Renal pelvis (tissue), 12 donors: Measurements from ENCODE around the gene EXOC2. TPM values are rescaled to one million over a fixed set of nuclear protein-coding genes. Genes with fewer than 3 reads are reported as not detected.

Source experiments
- DNase-seq: peaks from one replicate; pipeline ENCODE4 v3.0.0-alpha.2; 2013
- long read RNA-seq, 16 experiments: transcript quantifications; one replicate each; lab custom pipeline, GENCODE V29; 2026
- polyA plus RNA-seq, 3 donors: library from polyadenylated mRNA; unstranded; fragments of 120-200 nt; gene quantifications; one replicate each; pipeline ENCODE4 v1.2.1, GENCODE V29; 2013; ENCODE audit not compliant: insufficient read length in 3 of 3

The EXOC2 gene
- polyA plus RNA-seq, result 10 to 100 TPM; 20.4 to 24.4 (median 23.1) TPM
- long read RNA-seq, donor 1, full-length matches to known transcripts, result 6 of 6 reads
- long read RNA-seq, donor 1, partial matches to known transcripts, result 0 of 6 reads
- long read RNA-seq, donor 1, other reads (novel, unspliced or antisense), result 0 of 6 reads
- long read RNA-seq, donor 2, full-length matches to known transcripts, result 3 of 3 reads
- long read RNA-seq, donor 2, partial matches to known transcripts, result 0 of 3 reads
- long read RNA-seq, donor 2, other reads (novel, unspliced or antisense), result 0 of 3 reads
- long read RNA-seq, donor 3, full-length matches to known transcripts, result 2 of 2 reads
- long read RNA-seq, donor 3, partial matches to known transcripts, result 0 of 2 reads
- long read RNA-seq, donor 3, other reads (novel, unspliced or antisense), result 0 of 2 reads
- long read RNA-seq, donor 4, partial matches to known transcripts, result 8 of 9 reads
- long read RNA-seq, donor 4, other reads (novel, unspliced or antisense), result 0 of 9 reads
- long read RNA-seq, donor 5, full-length matches to known transcripts, result 2 of 2 reads
- long read RNA-seq, donor 5, partial matches to known transcripts, result 0 of 2 reads
- long read RNA-seq, donor 5, other reads (novel, unspliced or antisense), result 0 of 2 reads
- long read RNA-seq, donor 6, full-length matches to known transcripts, result 1 of 1 reads
- long read RNA-seq, donor 6, partial matches to known transcripts, result 0 of 1 reads
- long read RNA-seq, donor 6, other reads (novel, unspliced or antisense), result 0 of 1 reads
- long read RNA-seq, donor 7, full-length matches to known transcripts, result 3 of 3 reads
- long read RNA-seq, donor 7, partial matches to known transcripts, result 0 of 3 reads
- long read RNA-seq, donor 7, other reads (novel, unspliced or antisense), result 0 of 3 reads
- long read RNA-seq, donor 8, full-length matches to known transcripts, result 1 of 1 reads
- long read RNA-seq, donor 8, partial matches to known transcripts, result 0 of 1 reads
- long read RNA-seq, donor 8, other reads (novel, unspliced or antisense), result 0 of 1 reads
- long read RNA-seq, donor 9, full-length matches to known transcripts, result 2 of 2 reads
- long read RNA-seq, donor 9, partial matches to known transcripts, result 0 of 2 reads
- long read RNA-seq, donor 9, other reads (novel, unspliced or antisense), result 0 of 2 reads
- long read RNA-seq, donor 10, full-length matches to known transcripts, result 1 of 1 reads
- long read RNA-seq, donor 10, partial matches to known transcripts, result 0 of 1 reads
- long read RNA-seq, donor 10, other reads (novel, unspliced or antisense), result 0 of 1 reads
- long read RNA-seq, donor 11, full-length matches to known transcripts, result 5 of 5 reads
- long read RNA-seq, donor 11, partial matches to known transcripts, result 0 of 5 reads
- long read RNA-seq, donor 11, other reads (novel, unspliced or antisense), result 0 of 5 reads
- long read RNA-seq, donor 12, full-length matches to known transcripts, result 4 of 4 reads
- long read RNA-seq, donor 12, partial matches to known transcripts, result 0 of 4 reads
- long read RNA-seq, donor 12, other reads (novel, unspliced or antisense), result 0 of 4 reads
- long read RNA-seq, donor 13, full-length matches to known transcripts, result 2 of 2 reads
- long read RNA-seq, donor 13, partial matches to known transcripts, result 0 of 2 reads
- long read RNA-seq, donor 13, other reads (novel, unspliced or antisense), result 0 of 2 reads
- long read RNA-seq, donor 14, full-length matches to known transcripts, result 4 of 4 reads
- long read RNA-seq, donor 14, partial matches to known transcripts, result 0 of 4 reads
- long read RNA-seq, donor 14, other reads (novel, unspliced or antisense), result 0 of 4 reads
- long read RNA-seq, donor 15, full-length matches to known transcripts, result 1 of 1 reads
- long read RNA-seq, donor 15, partial matches to known transcripts, result 0 of 1 reads
- long read RNA-seq, donor 15, other reads (novel, unspliced or antisense), result 0 of 1 reads
- long read RNA-seq, donor 16, full-length matches to known transcripts, result 2 of 2 reads
- long read RNA-seq, donor 16, partial matches to known transcripts, result 0 of 2 reads
- long read RNA-seq, donor 16, other reads (novel, unspliced or antisense), result 0 of 2 reads

GRCh38 chr6:692858-693722, at the start of gene EXOC2:
EXOC2 (minus strand) TSS chr6:693139; CDS start chr6:637818, 55,321 bp downstream.
- DNase-seq, result peak; percentile 80

GRCh38 chr6:741410-742339, 48.7 kb upstream of the EXOC2 start:
- DNase-seq, result no peak

- no peak for DNase-seq
These were observed 43.9 kb upstream of the EXOC2 start for GRCh38 chr6:736657-737446.

- no peak for DNase-seq
These were observed 40.7 kb upstream of the EXOC2 start for GRCh38 chr6:733431-734219.

- DNase-seq, result no peak
These were observed 39.0 kb upstream of the EXOC2 start for GRCh38 chr6:731924-732323.

- DNase-seq, result no peak
These were observed 36.8 kb upstream of the EXOC2 start for GRCh38 chr6:729606-730320.

- no peak for DNase-seq
These were observed 34.9 kb upstream of the EXOC2 start for GRCh38 chr6:727856-728255.

GRCh38 chr6:723540-723939, 30.6 kb upstream of the EXOC2 start:
- no peak for DNase-seq

- no peak for DNase-seq
These were observed 29.7 kb upstream of the EXOC2 start for GRCh38 chr6:722608-723007.

GRCh38 chr6:722077-722524, 29.2 kb upstream of the EXOC2 start:
- peak; percentile 58 for DNase-seq

GRCh38 chr6:718345-718744, 25.4 kb upstream of the EXOC2 start:
- DNase-seq, result no peak

- no peak for DNase-seq
These were observed 24.2 kb upstream of the EXOC2 start for GRCh38 chr6:717135-717534.

- DNase-seq, result no peak
These were observed 23.0 kb upstream of the EXOC2 start for GRCh38 chr6:715709-716491.

- DNase-seq, result no peak
These were observed 21.2 kb upstream of the EXOC2 start for GRCh38 chr6:714100-714499.

GRCh38 chr6:713351-713750, 20.4 kb upstream of the EXOC2 start:
- no peak for DNase-seq
